Suprapubic skin (tissue), 4 donors: Measurements from ENCODE around the gene PDE11A.

ENCODE experiments used
- CTCF ChIP-seq, 2 donors: fragments of 200-600 bp in 1 of 2; fragments of 450-650 bp in 1 of 2; sonication (generic) in 1 of 2; IDR thresholded peaks; one replicate each; pipeline ENCODE4 v1.5.1; 2016 to 2019; ENCODE audit warnings: antibody characterized with exemption in 2 of 2, mild to moderate bottlenecking in 1 of 2, moderate library complexity in 1 of 2
- POLR2A ChIP-seq, 2 donors: fragments of 450-650 bp; IDR thresholded peaks; one replicate each; pipeline ENCODE4 v1.6.1; 2017; ENCODE audit warnings: antibody characterized with exemption in 2 of 2, mild to moderate bottlenecking in 2 of 2, moderate library complexity in 2 of 2
- POLR2AphosphoS5 ChIP-seq, 3 donors: sonication (generic); formaldehyde crosslinking; IDR thresholded peaks; one replicate each; pipeline ENCODE4 v1.6.1; 2017; ENCODE audit warnings: antibody characterized with exemption in 3 of 3

DNA sequence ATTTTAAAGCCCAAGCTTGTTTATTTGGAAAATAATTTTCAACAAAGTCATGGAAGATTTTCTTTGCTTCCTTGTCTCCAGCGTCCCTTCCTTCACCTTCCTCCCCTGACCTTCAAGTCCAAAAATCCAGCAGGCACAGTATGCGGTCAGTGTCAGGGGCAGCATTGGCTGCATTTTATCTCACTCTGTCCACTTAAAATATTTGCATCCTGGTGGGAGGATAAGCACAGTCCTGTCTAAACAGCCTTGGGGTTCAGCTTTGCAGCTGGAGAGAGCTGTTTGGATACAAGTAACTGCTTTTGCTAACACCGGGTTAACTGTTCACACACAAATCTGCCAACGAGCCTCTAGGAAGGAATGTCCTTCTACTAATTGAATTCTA is 318.1 kb downstream of the PDE11A start:
- TF ChIP-seq POLR2A (IDR thresholded peaks at IDR 0.05), result no peak
- TF ChIP-seq CTCF (IDR thresholded peaks at IDR 0.05), result no peak
- no peak for TF ChIP-seq POLR2AphosphoS5 (IDR thresholded peaks at IDR 0.05)
